ELF-1 (cell line): ENCODE data around the gene MAP1LC3A.

ENCODE experiments used
- DNase-seq: peaks from one replicate; pipeline ENCODE4 v3.0.0-alpha.2; 2016; ENCODE audit warnings: low read depth, low spot score

The MAP1LC3A gene

GRCh38 chr20:34547844-34548613 lies 10.5 kb upstream of the MAP1LC3A start:
- DNase-seq, result no peak

- peak; percentile 84 for DNase-seq
Measured at GRCh38 chr20:34549291-34549928, 9.1 kb upstream of the MAP1LC3A start.

GRCh38 chr20:34549929-34550305 lies 8.6 kb upstream of the MAP1LC3A start:
- no peak for DNase-seq

GRCh38 chr20:34552569-34552968 lies 5.9 kb upstream of the MAP1LC3A start:
- DNase-seq, result no peak

GRCh38 chr20:34553366-34553867 lies 5.1 kb upstream of the MAP1LC3A start:
- DNase-seq, result no peak

- DNase-seq, result no peak
Measured at GRCh38 chr20:34557936-34558319, 590 bp upstream of the MAP1LC3A start.

GRCh38 chr20:34559311-34560140 lies 1.0 kb downstream of the MAP1LC3A start:
- no peak for DNase-seq

- no peak for DNase-seq
Measured at GRCh38 chr20:34560141-34560523, 1.6 kb downstream of the MAP1LC3A start.

- no peak for DNase-seq
Measured at GRCh38 chr20:34560614-34561013, 2.1 kb downstream of the MAP1LC3A start.

- no peak for DNase-seq
Measured at GRCh38 chr20:34561661-34562060, 3.1 kb downstream of the MAP1LC3A start.

- peak; percentile 45 for DNase-seq
Measured at GRCh38 chr20:34562641-34563040, 4.1 kb downstream of the MAP1LC3A start.

- DNase-seq, result no peak
Measured at GRCh38 chr20:34564833-34565232, 6.3 kb downstream of the MAP1LC3A start.

- no peak for DNase-seq
Measured at GRCh38 chr20:34566978-34567891, 8.7 kb downstream of the MAP1LC3A start.

- peak; percentile 89 for DNase-seq
Measured at GRCh38 chr20:34567892-34568865, 9.7 kb downstream of the MAP1LC3A start.

GRCh38 chr20:34569598-34569997 lies 11.1 kb downstream of the MAP1LC3A start:
- no peak for DNase-seq

GRCh38 chr20:34570859-34571306 lies 12.4 kb downstream of the MAP1LC3A start:
- peak; percentile 39 for DNase-seq

- DNase-seq, result no peak
Measured at GRCh38 chr20:34571753-34572152, 13.2 kb downstream of the MAP1LC3A start.

- no peak for DNase-seq
Measured at GRCh38 chr20:34573541-34574300, 15.2 kb downstream of the MAP1LC3A start.

GRCh38 chr20:34574426-34574825 lies 15.9 kb downstream of the MAP1LC3A start:
- DNase-seq, result no peak
